HG02852 (cell line): Measurements from ENCODE around the gene MAGEE1.

Experiments
- ATAC-seq: cut with Tn5 transposase; IDR thresholded peaks from one replicate; pipeline ENCODE4 v1.9.1; 2021; ENCODE audit warnings: mild to moderate bottlenecking, moderate library complexity; ENCODE audit not compliant: unreplicated experiment

The MAGEE1 gene

GRCh38 chrX:76427560-76428242 is at the start of gene MAGEE1:
MAGEE1 (plus strand) TSS chrX:76427710; CDS start chrX:76427931, 221 bp downstream.
- ATAC-seq: peak; percentile 84

GRCh38 chrX:76398970-76399369 is 28.5 kb upstream of the MAGEE1 start:
- ATAC-seq: no peak

- no peak for ATAC-seq
Observed at GRCh38 chrX:76407795-76408194, 19.7 kb upstream of the MAGEE1 start.

- no peak for ATAC-seq
Observed at GRCh38 chrX:76420237-76420636, 7.3 kb upstream of the MAGEE1 start.

GRCh38 chrX:76428243-76429130 is 977 bp downstream of the MAGEE1 start:
- ATAC-seq: peak; percentile 47

- no peak for ATAC-seq
Observed at GRCh38 chrX:76433219-76433618, 5.7 kb downstream of the MAGEE1 start.

GRCh38 chrX:76434103-76434741 is 6.7 kb downstream of the MAGEE1 start:
- no peak for ATAC-seq

GRCh38 chrX:76439188-76439587 is 11.7 kb downstream of the MAGEE1 start:
- no peak for ATAC-seq

GRCh38 chrX:76453737-76454406 is 26.4 kb downstream of the MAGEE1 start:
- ATAC-seq: no peak

- ATAC-seq: peak; percentile 77
Observed at GRCh38 chrX:76454456-76454927, 27.0 kb downstream of the MAGEE1 start.

GRCh38 chrX:76477353-76477752 is 49.8 kb downstream of the MAGEE1 start:
- no peak for ATAC-seq
